HG03342 (cell line): ENCODE data around the gene ENGASE.

Source experiments
- ATAC-seq: cut with Tn5 transposase; IDR thresholded peaks from one replicate; pipeline ENCODE4 v1.9.1; 2021; ENCODE audit warnings: mild to moderate bottlenecking, moderate library complexity; ENCODE audit not compliant: unreplicated experiment

ENGASE gene

GRCh38 chr17:79079421-79080200 is 5.0 kb downstream of the ENGASE start:
- no peak for ATAC-seq

GRCh38 chr17:79080349-79080748 is 5.7 kb downstream of the ENGASE start:
- ATAC-seq, result no peak

GRCh38 chr17:79080761-79081290 is 6.2 kb downstream of the ENGASE start:
- no peak for ATAC-seq

- no peak for ATAC-seq
These were observed 7.1 kb downstream of the ENGASE start for GRCh38 chr17:79081571-79082276.

GRCh38 chr17:79082311-79083190 is 7.9 kb downstream of the ENGASE start:
- ATAC-seq, result no peak

- no peak for ATAC-seq
These were observed 8.8 kb downstream of the ENGASE start for GRCh38 chr17:79083191-79083971.

- ATAC-seq, result no peak
These were observed 9.9 kb downstream of the ENGASE start for GRCh38 chr17:79084291-79085153.

- no peak for ATAC-seq
These were observed 10.7 kb downstream of the ENGASE start for GRCh38 chr17:79085154-79085920.

GRCh38 chr17:79085921-79086551 is 11.4 kb downstream of the ENGASE start:
- no peak for ATAC-seq

GRCh38 chr17:79086609-79087427 is 12.2 kb downstream of the ENGASE start:
- no peak for ATAC-seq

- ATAC-seq, result no peak
These were observed 13.0 kb downstream of the ENGASE start for GRCh38 chr17:79087428-79088143.

GRCh38 chr17:79088247-79088996 is 13.8 kb downstream of the ENGASE start:
- ATAC-seq, result no peak

GRCh38 chr17:79088997-79089328 is 14.3 kb downstream of the ENGASE start:
- no peak for ATAC-seq

GRCh38 chr17:79089720-79090442 is 15.3 kb downstream of the ENGASE start:
- ATAC-seq, result no peak

- no peak for ATAC-seq
These were observed 16.0 kb downstream of the ENGASE start for GRCh38 chr17:79090443-79091225.
